HEK293 (cell line): Measurements from ENCODE around the gene BCAS2.

Experiments
- CTCF ChIA-PET: fragments of 350-600 bp; formaldehyde crosslinking; extraction: SDS; loops from one replicate; lab custom pipeline; 2021; ENCODE audit warnings: antibody characterized with exemption; lab: Yijun Ruan, JAX
- POLR2A ChIA-PET: fragments of 300-600 bp; formaldehyde crosslinking; extraction: SDS; loops from one replicate; lab custom pipeline; 2020; ENCODE audit warnings: antibody characterized with exemption, inconsistent platforms; lab: Yijun Ruan, JAX
- H3K27ac ChIP-seq: fragments of 200-500 bp; sonication (Bioruptor generic); 2 replicates; pipeline ENCODE4 v1.5.1; 2014; ENCODE audit warnings: low read depth, low read length, control low read depth, inconsistent platforms; ENCODE audit errors: extremely low read depth
- H3K36me3 ChIP-seq, 2 experiments: fragments of 200-500 bp in 1 of 2; sonication (Bioruptor generic) in 1 of 2; 1 replicate in 1 of 2; 2 replicates in 1 of 2; pipeline ENCODE4 v1.5.1; 2014 to 2017; ENCODE audit warnings: inconsistent platforms in 2 of 2, low read length in 2 of 2; ENCODE audit not compliant: control insufficient read depth in 2 of 2, insufficient read depth in 1 of 2
- H3K4me1 ChIP-seq: fragments of 200-500 bp; sonication (Bioruptor generic); 2 replicates; pipeline ENCODE4 v1.5.1; 2014; ENCODE audit warnings: mild to moderate bottlenecking, low read length, inconsistent platforms; ENCODE audit not compliant: control insufficient read depth, insufficient read depth
- H3K4me3 ChIP-seq: 2 replicates; pipeline ENCODE4 v1.5.1; 2011; ENCODE audit warnings: low read depth, mild to moderate bottlenecking, control low read depth, low read length, moderate library complexity
- H3K9me3 ChIP-seq: fragments of 200-500 bp; sonication (Bioruptor generic); 2 replicates; pipeline ENCODE4 v1.5.1; 2014; ENCODE audit warnings: low read depth, low read length, inconsistent platforms; ENCODE audit not compliant: control insufficient read depth, insufficient read depth
- BCL11A ChIP-seq: fragments of 450-650 bp; formaldehyde crosslinking; IDR thresholded peaks from 2 replicates; pipeline ENCODE4 v1.5.1; 2016; ENCODE audit warnings: low read depth, missing biosample characterization, missing genetic modification characterization
- BCL11B ChIP-seq: fragments of 450-650 bp; formaldehyde crosslinking; IDR thresholded peaks from 2 replicates; pipeline ENCODE4 v1.5.1; 2016; ENCODE audit warnings: low read depth, missing biosample characterization, missing genetic modification characterization
- BCL6B ChIP-seq: fragments of 450-650 bp; formaldehyde crosslinking; IDR thresholded peaks from 2 replicates; pipeline ENCODE4 v1.5.1; 2017; ENCODE audit warnings: missing biosample characterization, missing genetic modification characterization
- EGR2 ChIP-seq: fragments of 450-650 bp; formaldehyde crosslinking; IDR thresholded peaks from 2 replicates; pipeline ENCODE4 v1.5.1; 2016; ENCODE audit warnings: low read depth, missing biosample characterization, missing genetic modification characterization
- HOXC10 ChIP-seq: sonication (generic); formaldehyde crosslinking; IDR thresholded peaks from 2 replicates; pipeline ENCODE4 v1.8.1; 2023; ENCODE audit warnings: mild to moderate bottlenecking, missing genetic modification reagents
- KLF1 ChIP-seq: fragments of 450-650 bp; formaldehyde crosslinking; IDR thresholded peaks from 2 replicates; pipeline ENCODE4 v1.5.1; 2016; ENCODE audit warnings: missing biosample characterization, missing genetic modification characterization
- MYNN ChIP-seq: fragments of 450-650 bp; formaldehyde crosslinking; IDR thresholded peaks from 2 replicates; pipeline ENCODE4 v1.5.1; 2016; ENCODE audit warnings: missing biosample characterization, missing genetic modification characterization, borderline replicate concordance
- OSR2 ChIP-seq: fragments of 450-650 bp; formaldehyde crosslinking; IDR thresholded peaks from 2 replicates; pipeline ENCODE4 v1.5.1; 2016; ENCODE audit warnings: missing biosample characterization, missing genetic modification characterization
- PRDM6 ChIP-seq: fragments of 450-650 bp; formaldehyde crosslinking; IDR thresholded peaks from 2 replicates; pipeline ENCODE4 v1.5.1; 2017; ENCODE audit warnings: missing biosample characterization, missing genetic modification characterization
- ZBTB8A ChIP-seq: fragments of 450-650 bp; formaldehyde crosslinking; IDR thresholded peaks from 2 replicates; pipeline ENCODE4 v1.5.1; 2016; ENCODE audit warnings: missing biosample characterization, missing genetic modification characterization
- ZNF184 ChIP-seq: fragments of 450-650 bp; IDR thresholded peaks from 2 replicates; pipeline ENCODE4 v1.5.1; 2018; ENCODE audit warnings: missing biosample characterization, mild to moderate bottlenecking, missing genetic modification characterization
- ZNF221 ChIP-seq: fragments of 450-650 bp; formaldehyde crosslinking; IDR thresholded peaks from 2 replicates; pipeline ENCODE4 v1.5.1; 2017; ENCODE audit warnings: missing biosample characterization, missing genetic modification characterization, borderline replicate concordance
- ZNF354C ChIP-seq: fragments of 450-650 bp; formaldehyde crosslinking; IDR thresholded peaks from 2 replicates; pipeline ENCODE4 v1.5.1; 2016; ENCODE audit warnings: missing biosample characterization, missing genetic modification characterization, low read depth, borderline replicate concordance
- ZNF544 ChIP-seq: fragments of 450-650 bp; formaldehyde crosslinking; IDR thresholded peaks from 2 replicates; pipeline ENCODE4 v1.5.0; 2017; ENCODE audit warnings: missing biosample characterization, missing genetic modification characterization
- ZNF549 ChIP-seq: fragments of 450-650 bp; IDR thresholded peaks from 2 replicates; pipeline ENCODE4 v1.5.1; 2018; ENCODE audit warnings: missing biosample characterization, missing genetic modification characterization, mild to moderate bottlenecking, inconsistent platforms, moderate library complexity
- ZNF747 ChIP-seq: fragments of 450-650 bp; formaldehyde crosslinking; IDR thresholded peaks from 2 replicates; pipeline ENCODE4 v1.5.1; 2016; ENCODE audit warnings: missing biosample characterization, missing genetic modification characterization
- ZNF76 ChIP-seq: fragments of 450-650 bp; formaldehyde crosslinking; IDR thresholded peaks from 2 replicates; pipeline ENCODE4; 2016; ENCODE audit warnings: low read depth, missing biosample characterization, missing genetic modification characterization, borderline replicate concordance
- TF ChIP-seq, protein P1 (sequence below): fragments of 450-650 bp; IDR thresholded peaks from 2 replicates; pipeline ENCODE4 v1.5.1; 2018; ENCODE audit warnings: missing biosample characterization, mild to moderate bottlenecking, missing genetic modification characterization
- TF ChIP-seq, protein P2 (sequence below): fragments of 450-650 bp; formaldehyde crosslinking; IDR thresholded peaks from 2 replicates; pipeline ENCODE4 v1.5.1; 2016; ENCODE audit warnings: missing biosample characterization, missing genetic modification characterization, borderline replicate concordance
- TF ChIP-seq, protein P3 (sequence below): fragments of 450-650 bp; formaldehyde crosslinking; IDR thresholded peaks from 2 replicates; pipeline ENCODE4 v1.5.1; 2016; ENCODE audit warnings: missing biosample characterization, missing genetic modification characterization, borderline replicate concordance
- TF ChIP-seq, protein P4 (sequence below): fragments of 450-650 bp; formaldehyde crosslinking; IDR thresholded peaks from 2 replicates; pipeline ENCODE4 v1.5.1; 2016; ENCODE audit warnings: missing biosample characterization, missing genetic modification characterization
- TF ChIP-seq, protein P5 (sequence below): fragments of 450-650 bp; formaldehyde crosslinking; IDR thresholded peaks from 2 replicates; pipeline ENCODE4 v1.5.1; 2016; ENCODE audit warnings: missing biosample characterization, missing genetic modification characterization

The BCAS2 gene

GRCh38 chr1:114609826-114610225, 28.4 kb upstream of the BCAS2 start:
- POLR2A ChIA-PET: no interaction called here

DNA sequence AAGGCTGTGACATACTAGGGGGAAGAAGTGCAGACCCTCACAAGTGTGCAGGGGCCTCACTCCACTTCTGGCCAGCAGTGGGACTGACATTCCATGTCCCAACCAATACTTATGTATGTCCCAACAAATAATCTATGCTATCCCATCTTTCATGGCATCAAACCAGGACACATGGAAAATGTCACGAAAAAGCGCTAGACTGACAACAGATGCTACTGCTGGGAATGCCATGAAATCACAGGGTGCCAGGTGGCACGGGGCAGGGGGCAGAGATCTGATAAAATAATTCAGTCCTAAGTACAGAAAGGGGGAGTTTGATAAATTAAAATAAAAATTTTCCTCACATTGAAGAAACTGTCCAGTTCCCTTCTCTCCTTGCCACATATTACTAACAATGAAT, 27.6 kb upstream of the BCAS2 start:
- ChIA-PET CTCF (no interaction called here), POLR2A (no interaction called here)
- H3K4me3 ChIP-seq: no peak overlapping the region
- H3K36me3 ChIP-seq: peaks cover 0 to 35% of the 10 kb centered on the region in 2 experiments; a peak in 2 of 3 replicates
- no peaks in the 10 kb centered on the region for H3K4me1 ChIP-seq
- H3K27ac ChIP-seq: no peak overlapping the region
- no peaks in the 10 kb centered on the region for H3K9me3 ChIP-seq
- TF ChIP-seq, protein P1, sequence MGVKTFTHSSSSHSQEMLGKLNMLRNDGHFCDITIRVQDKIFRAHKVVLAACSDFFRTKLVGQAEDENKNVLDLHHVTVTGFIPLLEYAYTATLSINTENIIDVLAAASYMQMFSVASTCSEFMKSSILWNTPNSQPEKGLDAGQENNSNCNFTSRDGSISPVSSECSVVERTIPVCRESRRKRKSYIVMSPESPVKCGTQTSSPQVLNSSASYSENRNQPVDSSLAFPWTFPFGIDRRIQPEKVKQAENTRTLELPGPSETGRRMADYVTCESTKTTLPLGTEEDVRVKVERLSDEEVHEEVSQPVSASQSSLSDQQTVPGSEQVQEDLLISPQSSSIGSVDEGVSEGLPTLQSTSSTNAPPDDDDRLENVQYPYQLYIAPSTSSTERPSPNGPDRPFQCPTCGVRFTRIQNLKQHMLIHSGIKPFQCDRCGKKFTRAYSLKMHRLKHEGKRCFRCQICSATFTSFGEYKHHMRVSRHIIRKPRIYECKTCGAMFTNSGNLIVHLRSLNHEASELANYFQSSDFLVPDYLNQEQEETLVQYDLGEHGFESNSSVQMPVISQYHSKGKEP: no peak
- TF ChIP-seq ZNF354C (tag by site-specific recombination) (no peak), ZBTB8A (no peak), ZNF747 (tag by site-specific recombination) (no peak), MYNN (tag by site-specific recombination) (no peak), KLF1 (no peak), ZNF221 (tag by site-specific recombination) (no peak), ZNF544 (no peak)
- TF ChIP-seq, protein P2, sequence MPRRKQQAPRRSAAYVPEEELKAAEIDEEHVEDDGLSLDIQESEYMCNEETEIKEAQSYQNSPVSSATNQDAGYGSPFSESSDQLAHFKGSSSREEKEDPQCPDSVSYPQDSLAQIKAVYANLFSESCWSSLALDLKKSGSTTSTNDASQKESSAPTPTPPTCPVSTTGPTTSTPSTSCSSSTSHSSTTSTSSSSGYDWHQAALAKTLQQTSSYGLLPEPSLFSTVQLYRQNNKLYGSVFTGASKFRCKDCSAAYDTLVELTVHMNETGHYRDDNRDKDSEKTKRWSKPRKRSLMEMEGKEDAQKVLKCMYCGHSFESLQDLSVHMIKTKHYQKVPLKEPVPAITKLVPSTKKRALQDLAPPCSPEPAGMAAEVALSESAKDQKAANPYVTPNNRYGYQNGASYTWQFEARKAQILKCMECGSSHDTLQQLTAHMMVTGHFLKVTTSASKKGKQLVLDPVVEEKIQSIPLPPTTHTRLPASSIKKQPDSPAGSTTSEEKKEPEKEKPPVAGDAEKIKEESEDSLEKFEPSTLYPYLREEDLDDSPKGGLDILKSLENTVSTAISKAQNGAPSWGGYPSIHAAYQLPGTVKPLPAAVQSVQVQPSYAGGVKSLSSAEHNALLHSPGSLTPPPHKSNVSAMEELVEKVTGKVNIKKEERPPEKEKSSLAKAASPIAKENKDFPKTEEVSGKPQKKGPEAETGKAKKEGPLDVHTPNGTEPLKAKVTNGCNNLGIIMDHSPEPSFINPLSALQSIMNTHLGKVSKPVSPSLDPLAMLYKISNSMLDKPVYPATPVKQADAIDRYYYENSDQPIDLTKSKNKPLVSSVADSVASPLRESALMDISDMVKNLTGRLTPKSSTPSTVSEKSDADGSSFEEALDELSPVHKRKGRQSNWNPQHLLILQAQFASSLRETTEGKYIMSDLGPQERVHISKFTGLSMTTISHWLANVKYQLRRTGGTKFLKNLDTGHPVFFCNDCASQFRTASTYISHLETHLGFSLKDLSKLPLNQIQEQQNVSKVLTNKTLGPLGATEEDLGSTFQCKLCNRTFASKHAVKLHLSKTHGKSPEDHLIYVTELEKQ (tag by site-specific recombination): no peak
- TF ChIP-seq, protein P3, sequence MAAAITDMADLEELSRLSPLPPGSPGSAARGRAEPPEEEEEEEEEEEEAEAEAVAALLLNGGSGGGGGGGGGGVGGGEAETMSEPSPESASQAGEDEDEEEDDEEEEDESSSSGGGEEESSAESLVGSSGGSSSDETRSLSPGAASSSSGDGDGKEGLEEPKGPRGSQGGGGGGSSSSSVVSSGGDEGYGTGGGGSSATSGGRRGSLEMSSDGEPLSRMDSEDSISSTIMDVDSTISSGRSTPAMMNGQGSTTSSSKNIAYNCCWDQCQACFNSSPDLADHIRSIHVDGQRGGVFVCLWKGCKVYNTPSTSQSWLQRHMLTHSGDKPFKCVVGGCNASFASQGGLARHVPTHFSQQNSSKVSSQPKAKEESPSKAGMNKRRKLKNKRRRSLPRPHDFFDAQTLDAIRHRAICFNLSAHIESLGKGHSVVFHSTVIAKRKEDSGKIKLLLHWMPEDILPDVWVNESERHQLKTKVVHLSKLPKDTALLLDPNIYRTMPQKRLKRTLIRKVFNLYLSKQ (tag by site-specific recombination): no peak

More at GRCh38 chr1:114609826-114610225, 28.4 kb upstream of the BCAS2 start:
- Histone ChIP-seq H3K27ac (no peak overlapping the region), H3K4me3 (no peak overlapping the region), H3K9me3 (no peaks in the 10 kb centered on the region), H3K36me3 (peaks cover 0 to 31% of the 10 kb centered on the region in 2 experiments), H3K4me1 (no peaks in the 10 kb centered on the region)
- TF ChIP-seq PRDM6 (tag by site-specific recombination) (no peak), BCL11A (no peak), BCL6B (tag by site-specific recombination) (no peak), OSR2 (tag by site-specific recombination) (no peak), BCL11B (tag by site-specific recombination) (no peak), ZNF549 (no peak), HOXC10 (no peak), EGR2 (tag by site-specific recombination) (no peak), ZNF184 (tag by site-specific recombination) (no peak), ZNF76 (no peak), ZBTB8A (no peak), ZNF354C (tag by site-specific recombination) (no peak)
- TF ChIP-seq, protein P4, sequence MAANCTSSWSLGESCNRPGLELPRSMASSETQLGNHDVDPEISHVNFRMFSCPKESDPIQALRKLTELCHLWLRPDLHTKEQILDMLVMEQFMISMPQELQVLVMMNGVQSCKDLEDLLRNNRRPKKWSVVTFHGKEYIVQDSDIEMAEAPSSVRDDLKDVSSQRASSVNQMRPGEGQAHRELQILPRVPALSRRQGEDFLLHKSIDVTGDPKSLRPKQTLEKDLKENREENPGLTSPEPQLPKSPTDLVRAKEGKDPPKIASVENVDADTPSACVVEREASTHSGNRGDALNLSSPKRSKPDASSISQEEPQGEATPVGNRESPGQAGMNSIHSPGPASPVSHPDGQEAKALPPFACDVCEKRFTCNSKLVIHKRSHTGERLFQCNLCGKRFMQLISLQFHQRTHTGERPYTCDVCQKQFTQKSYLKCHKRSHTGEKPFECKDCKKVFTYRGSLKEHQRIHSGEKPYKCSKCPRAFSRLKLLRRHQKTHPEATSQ (tag by site-specific recombination): no peak
- TF ChIP-seq, protein P5, sequence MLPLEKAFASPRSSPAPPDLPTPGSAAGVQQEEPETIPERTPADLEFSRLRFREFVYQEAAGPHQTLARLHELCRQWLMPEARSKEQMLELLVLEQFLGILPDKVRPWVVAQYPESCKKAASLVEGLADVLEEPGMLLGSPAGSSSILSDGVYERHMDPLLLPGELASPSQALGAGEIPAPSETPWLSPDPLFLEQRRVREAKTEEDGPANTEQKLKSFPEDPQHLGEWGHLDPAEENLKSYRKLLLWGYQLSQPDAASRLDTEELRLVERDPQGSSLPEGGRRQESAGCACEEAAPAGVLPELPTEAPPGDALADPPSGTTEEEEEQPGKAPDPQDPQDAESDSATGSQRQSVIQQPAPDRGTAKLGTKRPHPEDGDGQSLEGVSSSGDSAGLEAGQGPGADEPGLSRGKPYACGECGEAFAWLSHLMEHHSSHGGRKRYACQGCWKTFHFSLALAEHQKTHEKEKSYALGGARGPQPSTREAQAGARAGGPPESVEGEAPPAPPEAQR: no peak
- CTCF ChIA-PET: interaction anchor here (0.6 kb wide), 2 partner anchors 13 to 20 kb away, joined by 3 read pairs; no protein-coding TSS in a partner anchor
